ENCODE data around the gene KIF6. TPM values are rescaled to one million over a fixed set of nuclear protein-coding genes. Genes with fewer than 3 reads are reported as not detected.

The KIF6 gene
- polyA plus RNA-seq, 1 donor (not counting 4 experiments of a cell fraction or from before 2014, with no cell fraction given) = 0.14 TPM

- TF ChIP-seq EZH2 (IDR thresholded peaks at IDR 0.05; ENCODE audit: low read length) = no peak
- TF ChIP-seq, protein P1, sequence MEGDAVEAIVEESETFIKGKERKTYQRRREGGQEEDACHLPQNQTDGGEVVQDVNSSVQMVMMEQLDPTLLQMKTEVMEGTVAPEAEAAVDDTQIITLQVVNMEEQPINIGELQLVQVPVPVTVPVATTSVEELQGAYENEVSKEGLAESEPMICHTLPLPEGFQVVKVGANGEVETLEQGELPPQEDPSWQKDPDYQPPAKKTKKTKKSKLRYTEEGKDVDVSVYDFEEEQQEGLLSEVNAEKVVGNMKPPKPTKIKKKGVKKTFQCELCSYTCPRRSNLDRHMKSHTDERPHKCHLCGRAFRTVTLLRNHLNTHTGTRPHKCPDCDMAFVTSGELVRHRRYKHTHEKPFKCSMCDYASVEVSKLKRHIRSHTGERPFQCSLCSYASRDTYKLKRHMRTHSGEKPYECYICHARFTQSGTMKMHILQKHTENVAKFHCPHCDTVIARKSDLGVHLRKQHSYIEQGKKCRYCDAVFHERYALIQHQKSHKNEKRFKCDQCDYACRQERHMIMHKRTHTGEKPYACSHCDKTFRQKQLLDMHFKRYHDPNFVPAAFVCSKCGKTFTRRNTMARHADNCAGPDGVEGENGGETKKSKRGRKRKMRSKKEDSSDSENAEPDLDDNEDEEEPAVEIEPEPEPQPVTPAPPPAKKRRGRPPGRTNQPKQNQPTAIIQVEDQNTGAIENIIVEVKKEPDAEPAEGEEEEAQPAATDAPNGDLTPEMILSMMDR (optimal IDR thresholded peaks at IDR 0.05 in 1 of 3, IDR thresholded peaks at IDR 0.05 in 1 of 3, conservative IDR thresholded peaks at IDR 0.05 in 1 of 3; ENCODE audit: extremely low read depth in 1 of 3, insufficient read depth in 2 of 3, low read length in 3 of 3) = no peak
- H3K9ac ChIP-seq (ENCODE audit: control insufficient read depth, extremely low read depth, insufficient read depth, low read length) = peak overlapping the region; percentile 29
- no peaks in the 10 kb centered on the region for H4K20me1 ChIP-seq (ENCODE audit: control insufficient read depth, extremely low read depth, insufficient read depth, low read length)
- no peaks in the 10 kb centered on the region for H3K36me3 ChIP-seq (ENCODE audit: control insufficient read depth in 2 of 2, extremely low read depth in 1 of 2, insufficient read depth in 2 of 2, low read length in 2 of 2)
- H3K27ac ChIP-seq (ENCODE audit: control insufficient read depth, insufficient read depth, low read length) = peak overlapping the region; percentile 74
- H3K9me1 ChIP-seq (ENCODE audit: control insufficient read depth, extremely low read depth, insufficient read depth, low read length) = no peaks in the 10 kb centered on the region
- no peaks in the 10 kb centered on the region for H3K27me3 ChIP-seq (ENCODE audit: control insufficient read depth, extremely low read depth, insufficient read depth, low read length)
- dilution Hi-C loops (cut with MboI; ENCODE audit: extremely low pct_ligation_motif_present, low sequenced_read_pairs) = no loop called here
- H2AFZ ChIP-seq (ENCODE audit: control insufficient read depth, low read length) = peak overlapping the region; percentile 73
- H3K4me2 ChIP-seq (ENCODE audit: control insufficient read depth, extremely low read depth, insufficient read depth, low read depth, low read length) = peak overlapping the region; percentile 76
- no peaks in the 10 kb centered on the region for H3K79me2 ChIP-seq (ENCODE audit: control insufficient read depth, insufficient read depth, low read length)
- no peaks in the 10 kb centered on the region for H3K9me3 ChIP-seq (ENCODE audit: control insufficient read depth, low read depth, low read length)
- no peak overlapping the region for H3K4me3 ChIP-seq (ENCODE audit: control insufficient read depth in 2 of 3, extremely low read depth in 1 of 3, insufficient read depth in 2 of 3, low read depth in 1 of 3, low read length in 3 of 3)
- DNase-seq (ENCODE audit: low read depth, low spot score) = no peak
- peaks cover 27% of the 10 kb centered on the region for H3K4me1 ChIP-seq (ENCODE audit: control insufficient read depth, extremely low read depth, insufficient read depth, low read length)
- no peak for FAIRE-seq
Measured at GRCh38 chr6:39425346-39426072, 299.7 kb downstream of the KIF6 start.

- H3K4me3 ChIP-seq (ENCODE audit: control insufficient read depth in 2 of 3, extremely low read depth in 1 of 3, insufficient read depth in 2 of 3, low read depth in 1 of 3, low read length in 3 of 3) = no peak overlapping the region
- H2AFZ ChIP-seq (ENCODE audit: control insufficient read depth, low read length) = no peak overlapping the region
- peaks cover 27% of the 10 kb centered on the region for H3K4me1 ChIP-seq (ENCODE audit: control insufficient read depth, extremely low read depth, insufficient read depth, low read length)
- H4K20me1 ChIP-seq (ENCODE audit: control insufficient read depth, extremely low read depth, insufficient read depth, low read length) = no peaks in the 10 kb centered on the region
- no peaks in the 10 kb centered on the region for H3K9me3 ChIP-seq (ENCODE audit: control insufficient read depth, low read depth, low read length)
- dilution Hi-C loops (cut with MboI; ENCODE audit: extremely low pct_ligation_motif_present, low sequenced_read_pairs) = no loop called here
- H3K79me2 ChIP-seq (ENCODE audit: control insufficient read depth, insufficient read depth, low read length) = no peaks in the 10 kb centered on the region
- H3K27me3 ChIP-seq (ENCODE audit: control insufficient read depth, extremely low read depth, insufficient read depth, low read length) = no peaks in the 10 kb centered on the region
- H3K4me2 ChIP-seq (ENCODE audit: control insufficient read depth, extremely low read depth, insufficient read depth, low read depth, low read length) = no peak overlapping the region
- H3K9ac ChIP-seq (ENCODE audit: control insufficient read depth, extremely low read depth, insufficient read depth, low read length) = no peak overlapping the region
- DNase-seq (ENCODE audit: low read depth, low spot score) (no peak), FAIRE-seq (no peak)
- TF ChIP-seq EZH2 (IDR thresholded peaks at IDR 0.05; ENCODE audit: low read length) = no peak
- TF ChIP-seq, protein P1 (optimal IDR thresholded peaks at IDR 0.05 in 1 of 3, IDR thresholded peaks at IDR 0.05 in 1 of 3, conservative IDR thresholded peaks at IDR 0.05 in 1 of 3; ENCODE audit: extremely low read depth in 1 of 3, insufficient read depth in 2 of 3, low read length in 3 of 3) = no peak
- no peaks in the 10 kb centered on the region for H3K36me3 ChIP-seq (ENCODE audit: control insufficient read depth in 2 of 2, extremely low read depth in 1 of 2, insufficient read depth in 2 of 2, low read length in 2 of 2)
- H3K9me1 ChIP-seq (ENCODE audit: control insufficient read depth, extremely low read depth, insufficient read depth, low read length) = no peaks in the 10 kb centered on the region
- no peak overlapping the region for H3K27ac ChIP-seq (ENCODE audit: control insufficient read depth, insufficient read depth, low read length)
Measured at GRCh38 chr6:39424831-39425230, 300.4 kb downstream of the KIF6 start.
